Measurements from ENCODE around the gene RUVBL1.

The RUVBL1 gene

DNA sequence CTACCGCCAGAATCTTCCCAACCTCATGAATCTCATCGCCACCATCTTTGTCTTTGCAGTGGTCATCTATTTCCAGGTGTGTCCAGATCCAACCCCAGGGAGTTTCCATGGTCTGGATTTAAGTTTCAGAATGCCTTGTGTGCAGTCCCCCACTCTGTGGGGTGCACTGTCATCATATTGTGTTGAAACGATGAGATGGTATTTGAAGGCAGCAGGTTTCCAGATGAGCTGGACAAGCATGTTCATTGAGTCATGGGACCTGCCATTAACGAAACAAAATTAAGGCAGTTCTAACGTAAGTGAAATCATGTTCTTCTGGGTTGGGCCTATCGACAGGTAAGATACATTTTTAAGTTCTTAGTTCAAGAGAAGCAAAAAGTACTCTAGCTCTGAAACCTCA lies 58.6 kb downstream of the RUVBL1 start:
- H3K9me3 Mint-ChIP-seq: no peaks in the 10 kb centered on the region
- no peak overlapping the region for H3K4me3 Mint-ChIP-seq
- DNase-seq: no peak
- peaks cover 79% of the 10 kb centered on the region for H3K36me3 Mint-ChIP-seq
- no peaks in the 10 kb centered on the region for H3K27me3 Mint-ChIP-seq
- H3K4me1 Mint-ChIP-seq: peaks cover 4% of the 10 kb centered on the region
- no peak overlapping the region for H3K27ac Mint-ChIP-seq
- CTCF ChIA-PET: interaction anchor here (2.0 kb wide), 1 partner anchor 30 kb away, joined by 5 read pairs; no protein-coding TSS in a partner anchor

- DNase-seq: no peak
- Mint-ChIP-seq H3K9me3 (no peaks in the 10 kb centered on the region), H3K27ac (no peak overlapping the region), H3K4me3 (no peak overlapping the region), H3K36me3 (peaks cover 85% of the 10 kb centered on the region), H3K27me3 (no peaks in the 10 kb centered on the region), H3K4me1 (peaks cover 4% of the 10 kb centered on the region)
- CTCF ChIA-PET: interaction anchor here (1.0 to 2.0 kb wide), 2 partner anchors 8 to 31 kb away, joined by 3 to 5 read pairs; no protein-coding TSS in a partner anchor
Measured at GRCh38 chr3:128063865-128064264, 59.7 kb downstream of the RUVBL1 start.

DNA sequence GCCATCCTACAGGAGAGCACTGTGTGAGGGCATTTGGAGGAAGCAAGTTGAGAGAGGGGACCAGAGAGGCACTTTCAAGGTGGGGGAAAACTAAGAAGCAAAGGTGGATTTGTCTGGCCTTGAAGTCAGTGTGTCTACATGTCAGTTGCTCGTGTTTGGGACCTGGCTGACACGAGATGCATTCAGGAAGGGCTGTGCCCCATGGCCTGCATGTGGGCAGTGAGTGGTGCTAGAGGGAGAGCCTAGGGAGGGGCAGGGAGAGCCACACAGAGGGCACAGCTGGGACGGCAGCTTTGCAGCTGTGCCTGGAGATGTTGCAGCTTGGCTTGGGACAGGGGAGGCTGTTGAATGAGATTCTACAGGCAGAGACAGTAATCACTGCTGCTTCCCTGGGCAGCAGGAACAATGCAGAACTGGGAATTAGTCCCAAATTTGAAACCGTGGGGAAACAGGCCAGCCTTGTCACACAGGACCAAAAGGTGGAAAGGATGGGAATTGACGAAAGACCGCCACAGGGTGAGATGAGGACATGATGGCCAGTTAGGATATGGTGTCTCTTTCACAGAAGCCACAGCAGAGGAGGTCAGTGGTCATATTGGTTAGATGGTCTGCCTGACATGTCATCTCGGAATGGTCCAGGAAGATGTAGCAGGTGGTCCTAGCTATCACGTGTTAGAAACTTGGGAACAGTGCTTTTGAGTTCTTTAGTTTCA lies 61.4 kb downstream of the RUVBL1 start:
- CTCF ChIA-PET: no interaction called here
- H3K4me3 Mint-ChIP-seq: no peak overlapping the region
- H3K4me1 Mint-ChIP-seq: peaks cover 4% of the 10 kb centered on the region
- peaks cover 73% of the 10 kb centered on the region for H3K36me3 Mint-ChIP-seq
- peak overlapping the region; percentile 42 for H3K27ac Mint-ChIP-seq
- no peak for DNase-seq
- H3K27me3 Mint-ChIP-seq: no peaks in the 10 kb centered on the region
- H3K9me3 Mint-ChIP-seq: no peaks in the 10 kb centered on the region

- CTCF ChIA-PET: interaction anchor here (1.2 kb wide), 1 partner anchor 73 kb away, joined by 4 read pairs; no protein-coding TSS in a partner anchor
- no peak overlapping the region for H3K27ac Mint-ChIP-seq
Measured at GRCh38 chr3:128060473-128061381, 62.9 kb downstream of the RUVBL1 start.

GRCh38 chr3:128056258-128056657 lies 67.4 kb downstream of the RUVBL1 start:
- peaks cover 39% of the 10 kb centered on the region for H3K4me1 Mint-ChIP-seq
- no peak overlapping the region for H3K4me3 Mint-ChIP-seq
- CTCF ChIA-PET: interaction anchor here (1.1 to 1.9 kb wide), 2 partner anchors 8 to 11 kb away, joined by 3 to 6 read pairs; no protein-coding TSS in a partner anchor
- no peaks in the 10 kb centered on the region for H3K9me3 Mint-ChIP-seq
- peaks cover 5% of the 10 kb centered on the region for H3K27me3 Mint-ChIP-seq
- H3K36me3 Mint-ChIP-seq: peaks cover 61% of the 10 kb centered on the region
- no peak overlapping the region for H3K27ac Mint-ChIP-seq
- DNase-seq: no peak

More at GRCh38 chr3:128060473-128061381, 62.9 kb downstream of the RUVBL1 start:
- no peak for DNase-seq
- H3K4me3 Mint-ChIP-seq: no peak overlapping the region
- peaks cover 65% of the 10 kb centered on the region for H3K36me3 Mint-ChIP-seq
- no peaks in the 10 kb centered on the region for H3K27me3 Mint-ChIP-seq
- peaks cover 6% of the 10 kb centered on the region for H3K4me1 Mint-ChIP-seq
- H3K9me3 Mint-ChIP-seq: no peaks in the 10 kb centered on the region

- CTCF ChIA-PET: interaction anchor here (1.4 to 1.7 kb wide), 2 partner anchors 15 to 79 kb away, joined by 4 to 6 read pairs; no protein-coding TSS in a partner anchor
- Mint-ChIP-seq H3K36me3 (peaks cover 43% of the 10 kb centered on the region), H3K27ac (peak overlapping the region; percentile 40), H3K4me1 (peaks cover 43% of the 10 kb centered on the region), H3K27me3 (peaks cover 6% of the 10 kb centered on the region), H3K9me3 (no peaks in the 10 kb centered on the region), H3K4me3 (peak overlapping the region; percentile 100)
- DNase-seq: no peak
Measured at GRCh38 chr3:128054367-128054766, 69.2 kb downstream of the RUVBL1 start.

- no peaks in the 10 kb centered on the region for H3K9me3 Mint-ChIP-seq
- H3K36me3 Mint-ChIP-seq: peaks cover 37% of the 10 kb centered on the region
- H3K27me3 Mint-ChIP-seq: peaks cover 9% of the 10 kb centered on the region
- peak overlapping the region; percentile 100 for H3K4me3 Mint-ChIP-seq
- CTCF ChIA-PET: interaction anchor here (1.4 to 1.7 kb wide), 2 partner anchors 15 to 80 kb away, joined by 4 to 6 read pairs; no protein-coding TSS in a partner anchor
- peak overlapping the region; percentile 99 for H3K27ac Mint-ChIP-seq
- peaks cover 43% of the 10 kb centered on the region for H3K4me1 Mint-ChIP-seq
- DNase-seq: no peak
Measured at GRCh38 chr3:128053614-128054013, 70.0 kb downstream of the RUVBL1 start.

GRCh38 chr3:128052595-128053351 lies 70.8 kb downstream of the RUVBL1 start:
- Mint-ChIP-seq H3K27ac (peak overlapping the region; percentile 99), H3K9me3 (no peaks in the 10 kb centered on the region), H3K27me3 (peaks cover 13% of the 10 kb centered on the region), H3K36me3 (peaks cover 35% of the 10 kb centered on the region), H3K4me1 (peaks cover 43% of the 10 kb centered on the region), H3K4me3 (peak overlapping the region; percentile 100)
- no peak for DNase-seq
- CTCF ChIA-PET: interaction anchor here (1.4 to 1.7 kb wide), 2 partner anchors 16 to 81 kb away, joined by 4 to 6 read pairs; no protein-coding TSS in a partner anchor

DNA sequence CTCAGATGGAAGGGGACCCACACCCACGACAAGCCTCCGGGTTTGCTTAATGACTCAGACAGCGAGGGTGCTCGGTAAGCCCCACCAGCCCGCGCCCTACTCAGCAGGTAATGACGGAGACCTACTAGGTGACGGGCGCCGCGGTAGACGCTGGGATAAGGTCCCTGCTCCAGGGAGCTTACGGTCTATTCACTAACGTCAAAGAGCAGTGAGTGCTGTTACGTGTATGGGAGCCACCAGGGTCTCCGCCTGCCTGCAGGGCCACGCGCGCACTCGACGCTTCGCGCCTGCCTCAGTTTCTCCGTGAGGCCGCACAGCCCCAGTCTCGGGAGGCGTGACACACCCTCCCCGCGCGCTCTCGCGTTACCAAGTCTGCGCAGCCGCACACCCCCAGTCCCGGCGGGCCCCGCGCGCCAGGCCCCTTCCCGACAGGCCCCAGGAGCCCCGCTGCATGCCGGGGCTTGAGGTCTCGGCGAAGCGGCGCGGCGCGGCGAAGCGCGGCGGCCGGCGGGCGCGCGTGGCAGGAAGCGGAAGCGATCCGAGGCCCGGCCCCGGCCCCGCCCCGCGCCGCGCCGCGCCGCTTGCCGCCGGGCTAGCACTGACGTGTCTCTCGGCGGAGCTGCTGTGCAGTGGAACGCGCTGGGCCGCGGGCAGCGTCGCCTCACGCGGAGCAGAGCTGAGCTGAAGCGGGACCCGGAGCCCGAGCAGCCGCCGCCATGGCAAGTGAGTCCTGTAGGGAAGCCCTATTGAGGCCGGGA lies 71.6 kb downstream of the RUVBL1 start, which contains the start of gene SEC61A1:
Gene SEC61A1, plus strand, starts transcription at position 601 of the 758 bp plus-strand sequence. Its CDS starts 116 bp downstream, at position 717.
- CTCF ChIA-PET: no interaction called here
- peaks cover 43% of the 10 kb centered on the region for H3K4me1 Mint-ChIP-seq

DNA sequence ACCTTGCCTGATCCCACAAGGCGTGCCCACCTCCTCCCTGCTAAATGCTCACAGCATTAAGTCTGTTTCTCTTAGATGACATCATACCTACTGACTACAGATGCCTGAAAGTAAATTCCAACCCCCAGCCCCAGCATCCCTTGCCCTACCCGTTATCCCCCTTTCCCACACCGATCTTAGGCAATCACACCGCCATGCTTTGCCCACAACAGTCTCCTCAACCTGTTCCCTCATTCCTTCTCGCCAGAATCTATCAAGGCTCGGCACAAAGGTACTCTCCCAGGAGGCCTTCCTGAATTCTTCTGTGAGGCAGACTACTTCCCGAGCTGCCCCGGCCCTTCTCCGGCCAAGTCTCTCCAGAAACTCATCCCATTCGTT lies 72.2 kb downstream of the RUVBL1 start:
- Mint-ChIP-seq H3K36me3 (peaks cover 30% of the 10 kb centered on the region), H3K27me3 (peaks cover 24% of the 10 kb centered on the region), H3K27ac (peak overlapping the region; percentile 90), H3K4me1 (peaks cover 41% of the 10 kb centered on the region), H3K9me3 (no peaks in the 10 kb centered on the region), H3K4me3 (peak overlapping the region; percentile 100)
- no peak for DNase-seq
- CTCF ChIA-PET: interaction anchor here (0.5 kb wide), 1 partner anchor 70 kb away, joined by 3 read pairs; no protein-coding TSS in a partner anchor

More for the DNA sequence above, 71.6 kb downstream of the RUVBL1 start, which contains the start of gene SEC61A1:
- peak; percentile 96 for DNase-seq
- H3K27ac Mint-ChIP-seq: peak within 1 kb of the TSS; percentile 99
- no peaks in the 10 kb centered on the region for H3K9me3 Mint-ChIP-seq
- peaks cover 18% of the 10 kb centered on the region for H3K27me3 Mint-ChIP-seq
- peak within 1 kb of the TSS; percentile 100 for H3K4me3 Mint-ChIP-seq
- peaks cover 32% of the 10 kb centered on the region for H3K36me3 Mint-ChIP-seq

DNA sequence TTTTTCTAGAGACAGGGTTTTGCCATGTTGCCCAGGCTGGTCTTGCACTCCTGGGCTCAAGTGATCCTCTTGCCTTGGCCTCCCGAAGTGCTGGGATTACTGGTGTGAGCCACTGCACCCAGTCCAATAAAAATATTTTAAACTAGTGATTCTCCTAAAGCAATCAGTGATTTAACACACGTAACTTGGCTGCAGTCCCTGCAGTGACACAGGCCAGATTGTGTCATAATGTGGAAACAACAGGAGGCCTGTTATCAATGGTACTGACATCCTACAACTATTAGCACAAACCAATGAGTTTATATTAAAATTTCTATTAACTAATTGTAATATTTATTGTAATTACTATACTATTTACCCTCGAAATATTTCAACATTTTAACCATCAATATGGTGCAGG lies 73.0 kb downstream of the RUVBL1 start:
- CTCF ChIA-PET: interaction anchor here (0.5 kb wide), 1 partner anchor 71 kb away, joined by 3 read pairs; no protein-coding TSS in a partner anchor
- Mint-ChIP-seq H3K27ac (no peak overlapping the region), H3K36me3 (peaks cover 28% of the 10 kb centered on the region), H3K9me3 (no peaks in the 10 kb centered on the region), H3K4me3 (no peak overlapping the region), H3K4me1 (peaks cover 39% of the 10 kb centered on the region), H3K27me3 (peaks cover 32% of the 10 kb centered on the region)
- DNase-seq: no peak

- Mint-ChIP-seq H3K4me3 (no peak overlapping the region), H3K36me3 (no peaks in the 10 kb centered on the region), H3K27ac (no peak overlapping the region), H3K27me3 (peaks cover 33% of the 10 kb centered on the region), H3K4me1 (no peaks in the 10 kb centered on the region), H3K9me3 (no peaks in the 10 kb centered on the region)
- CTCF ChIA-PET: interaction anchor here (0.6 kb wide), 1 partner anchor 459 kb away, joined by 3 read pairs; no protein-coding TSS in a partner anchor
- DNase-seq: no peak
Measured at GRCh38 chr3:128041344-128041743, 82.3 kb downstream of the RUVBL1 start.

GRCh38 chr3:128040660-128041059 lies 83.0 kb downstream of the RUVBL1 start:
- no peak overlapping the region for H3K4me3 Mint-ChIP-seq
- no peak overlapping the region for H3K27ac Mint-ChIP-seq
- H3K27me3 Mint-ChIP-seq: peaks cover 26% of the 10 kb centered on the region
- no peak for DNase-seq
- CTCF ChIA-PET: no interaction called here
- no peaks in the 10 kb centered on the region for H3K4me1 Mint-ChIP-seq
- no peaks in the 10 kb centered on the region for H3K36me3 Mint-ChIP-seq
- H3K9me3 Mint-ChIP-seq: no peaks in the 10 kb centered on the region
